Measurements from ENCODE around the gene TNIK. TPM values are rescaled to one million over a fixed set of nuclear protein-coding genes. Genes with fewer than 3 reads are reported as not detected.

The TNIK gene
- total and polyA plus RNA-seq, 2 experiments from 2014 or later = 14.6 to 34.3 TPM

DNA sequence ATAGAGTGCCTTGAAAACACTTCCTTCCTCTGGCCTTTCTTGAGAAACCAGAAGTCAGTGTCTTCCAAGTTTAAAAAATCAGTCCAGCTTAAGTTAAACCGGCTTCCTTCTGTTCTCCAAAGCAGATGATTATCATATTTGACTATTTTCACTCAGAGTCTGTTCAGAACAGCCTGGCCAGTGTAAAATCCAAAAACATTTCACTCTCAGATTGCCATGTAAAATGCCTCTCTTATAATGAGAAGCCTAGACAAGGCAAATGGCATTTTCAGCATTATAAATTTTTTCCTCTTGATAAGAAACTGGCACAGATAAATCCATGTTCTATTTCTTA, 193.5 kb downstream of the TNIK start:
- H3K27ac ChIP-seq (ENCODE audit: low read depth) = no peak overlapping the region
- H3K9me2 ChIP-seq (ENCODE audit: insufficient read depth) = no peaks in the 10 kb centered on the region
- peak overlapping the region; percentile 31 for H3K4me2 ChIP-seq
- DNase-seq (ENCODE audit: low spot score) = no peak
- H3K4me1 ChIP-seq (ENCODE audit: insufficient read depth) = peaks cover 32% of the 10 kb centered on the region
- no peaks in the 10 kb centered on the region for H4K20me1 ChIP-seq (replicated peaks; ENCODE audit: insufficient read depth)
- H3K79me2 ChIP-seq (replicated peaks; ENCODE audit: insufficient read depth) = peaks cover 35% of the 10 kb centered on the region
- no peak for ATAC-seq
- Mint-ChIP-seq H3K4me1 (peaks cover 51% of the 10 kb centered on the region), H3K27ac (no peak overlapping the region; the same call in 1 of the 2 replicates), H3K4me3 (no peak overlapping the region), H3K27me3 (ENCODE audit: insufficient read depth, low read depth, poor library complexity) (peaks cover 2% of the 10 kb centered on the region), H3K36me3 (ENCODE audit: low read depth) (no peaks in the 10 kb centered on the region), H3K9me3 (no peaks in the 10 kb centered on the region)
- H3K36me3 ChIP-seq (ENCODE audit: insufficient read depth) = no peaks in the 10 kb centered on the region
- no peak for TF ChIP-seq STAT1 (IDR thresholded peaks at IDR 0.05; ENCODE audit: unreplicated experiment)
- no peak for TF ChIP-seq ZNF114 (CRISPR knock-in tag; IDR thresholded peaks at IDR 0.05)
- TF ChIP-seq POLR2AphosphoS5 (IDR thresholded peaks at IDR 0.05; ENCODE audit: low read depth) = no peak
- no peaks in the 10 kb centered on the region for H3K27me3 ChIP-seq (ENCODE audit: insufficient read depth)
- H3K4me3 ChIP-seq = no peak overlapping the region
- no peak overlapping the region for H2AFZ ChIP-seq
- H3F3A ChIP-seq (replicated peaks; ENCODE audit: low read depth) = no peaks in the 10 kb centered on the region

GRCh38 chr3:171266034-171266739, 194.0 kb downstream of the TNIK start:
- Mint-ChIP-seq H3K36me3 (ENCODE audit: low read depth) (no peaks in the 10 kb centered on the region), H3K9me3 (no peaks in the 10 kb centered on the region), H3K4me3 (no peak overlapping the region), H3K4me1 (peaks cover 51% of the 10 kb centered on the region), H3K27me3 (ENCODE audit: insufficient read depth, low read depth, poor library complexity) (peaks cover 2% of the 10 kb centered on the region), H3K27ac (peak overlapping the region; percentile 72)
- Histone ChIP-seq H3K36me3 (ENCODE audit: insufficient read depth) (no peaks in the 10 kb centered on the region), H4K20me1 (replicated peaks; ENCODE audit: insufficient read depth) (no peaks in the 10 kb centered on the region), H3K4me1 (ENCODE audit: insufficient read depth) (peaks cover 32% of the 10 kb centered on the region), H3K4me3 (no peak overlapping the region), H3K27ac (ENCODE audit: low read depth) (no peak overlapping the region), H3F3A (replicated peaks; ENCODE audit: low read depth) (no peaks in the 10 kb centered on the region), H3K27me3 (ENCODE audit: insufficient read depth) (no peaks in the 10 kb centered on the region), H3K4me2 (peak overlapping the region; percentile 31), H3K79me2 (replicated peaks; ENCODE audit: insufficient read depth) (peaks cover 36% of the 10 kb centered on the region), H2AFZ (no peak overlapping the region), H3K9me2 (ENCODE audit: insufficient read depth) (no peaks in the 10 kb centered on the region)
- DNase-seq (ENCODE audit: low spot score) (no peak), ATAC-seq (peak; percentile 48)
- TF ChIP-seq ZNF114 (CRISPR knock-in tag; IDR thresholded peaks at IDR 0.05) (no peak), POLR2AphosphoS5 (IDR thresholded peaks at IDR 0.05; ENCODE audit: low read depth) (no peak), EZH2 (IDR thresholded peaks at IDR 0.05; ENCODE audit: low read depth, unreplicated experiment) (no peak), ZNF331 (CRISPR knock-in tag; IDR thresholded peaks at IDR 0.05; ENCODE audit: low read depth) (no peak), JUNB (IDR thresholded peaks at IDR 0.05; ENCODE audit: unreplicated experiment) (no peak), NANOG (IDR thresholded peaks at IDR 0.05; ENCODE audit: borderline replicate concordance) (no peak), ZNF462 (CRISPR knock-in tag; IDR thresholded peaks at IDR 0.05) (no peak), CTCF (conservative IDR thresholded peaks at IDR 0.05; ENCODE audit: low read depth in 2 of 2) (no peak)
- TF ChIP-seq, protein P1, sequence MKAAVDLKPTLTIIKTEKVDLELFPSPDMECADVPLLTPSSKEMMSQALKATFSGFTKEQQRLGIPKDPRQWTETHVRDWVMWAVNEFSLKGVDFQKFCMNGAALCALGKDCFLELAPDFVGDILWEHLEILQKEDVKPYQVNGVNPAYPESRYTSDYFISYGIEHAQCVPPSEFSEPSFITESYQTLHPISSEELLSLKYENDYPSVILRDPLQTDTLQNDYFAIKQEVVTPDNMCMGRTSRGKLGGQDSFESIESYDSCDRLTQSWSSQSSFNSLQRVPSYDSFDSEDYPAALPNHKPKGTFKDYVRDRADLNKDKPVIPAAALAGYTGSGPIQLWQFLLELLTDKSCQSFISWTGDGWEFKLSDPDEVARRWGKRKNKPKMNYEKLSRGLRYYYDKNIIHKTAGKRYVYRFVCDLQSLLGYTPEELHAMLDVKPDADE (IDR thresholded peaks at IDR 0.05) = no peak
